A673 (cell line): Measurements from ENCODE around the gene GJC2. TPM values are rescaled to one million over a fixed set of nuclear protein-coding genes. Genes with fewer than 3 reads are reported as not detected.

Source experiments
- BruUV-seq: library from RNA; stranded (reverse); fragments of 400-500 nt; replicated peaks from 2 replicates; lab custom pipeline; 2021; lab: Mats Ljungman, UMichigan
- CTCF ChIA-PET: fragments of 300-600 bp; sonication (Branson Sonifier 250); formaldehyde crosslinking; loops from one replicate; lab custom pipeline; 2022; ENCODE audit warnings: antibody characterized with exemption; lab: Charles Lee
- POLR2A ChIA-PET: fragments of 300-600 bp; sonication (Branson Sonifier 250); formaldehyde crosslinking; loops from one replicate; lab custom pipeline; 2022; ENCODE audit warnings: antibody characterized with exemption; ENCODE audit not compliant: low non-redundant PET; lab: Charles Lee
- DNase-seq: peaks from one replicate; pipeline ENCODE4 v3.0.0-alpha.2; 2015; ENCODE audit warnings: low spot score
- H3K27ac ChIP-seq: fragments of 200-600 bp; sonication (generic); 2 replicates; pipeline ENCODE4 v1.5.1; 2016; ENCODE audit warnings: mixed run types, low read depth, mild to moderate bottlenecking, mixed read lengths, antibody characterized with exemption, low read length; ENCODE audit not compliant: poor library complexity, severe bottlenecking
- H3K27me3 ChIP-seq: fragments of 200-600 bp; sonication (generic); replicated peaks from 2 replicates; pipeline ENCODE4 v1.6.1; 2017; ENCODE audit warnings: mixed run types, low read depth, mild to moderate bottlenecking, mixed read lengths, antibody characterized with exemption, low read length; ENCODE audit not compliant: insufficient read depth, poor library complexity
- H3K36me3 ChIP-seq: fragments of 200-600 bp; sonication (generic); 2 replicates; pipeline ENCODE4 v1.6.1; 2016; ENCODE audit warnings: mixed run types, mild to moderate bottlenecking, mixed read lengths, antibody characterized with exemption, low read length; ENCODE audit not compliant: insufficient read depth, poor library complexity, severe bottlenecking
- H3K4me1 ChIP-seq: fragments of 200-600 bp; sonication (generic); 2 replicates; pipeline ENCODE4 v1.6.1; 2017; ENCODE audit warnings: mixed run types, mild to moderate bottlenecking, mixed read lengths, antibody characterized with exemption, low read length; ENCODE audit not compliant: insufficient read depth, poor library complexity, severe bottlenecking
- H3K4me3 ChIP-seq: fragments of 200-600 bp; sonication (generic); 2 replicates; pipeline ENCODE4 v1.5.1; 2016; ENCODE audit warnings: low read depth, mixed run types, mild to moderate bottlenecking, mixed read lengths, low read length; ENCODE audit not compliant: poor library complexity, severe bottlenecking
- H3K9me3 ChIP-seq: fragments of 200-600 bp; sonication (generic); 2 replicates; pipeline ENCODE4 v1.6.1; 2016; ENCODE audit warnings: mixed run types, low read depth, mild to moderate bottlenecking, mixed read lengths, antibody characterized with exemption, low read length; ENCODE audit not compliant: poor library complexity, severe bottlenecking
- EZH2 ChIP-seq: fragments of 200-600 bp; sonication (generic); IDR thresholded peaks from 2 replicates; pipeline ENCODE4 v1.6.1; 2017; ENCODE audit warnings: borderline replicate concordance, low read depth, mild to moderate bottlenecking, mixed read lengths, antibody characterized with exemption, low read length; ENCODE audit not compliant: poor library complexity, severe bottlenecking
- intact Hi-C: fragments of 100-400 bp; cut with micrococcal nuclease; formaldehyde crosslinking; loops from one replicate; pipeline ENCODE4 v1.10.0; 2022; ENCODE audit not compliant: unreplicated experiment
- total RNA-seq: library from RNA; stranded (reverse); gene quantifications from 2 replicates; pipeline ENCODE4 v1.2.3, GENCODE V29; 2021
- TF ChIP-seq, protein P1 (sequence below): fragments of 300-800, 200-600 bp; sonication (generic); conservative IDR thresholded peaks from 2 replicates; pipeline ENCODE4 v1.5.1; 2017; ENCODE audit warnings: low read depth, mild to moderate bottlenecking, antibody characterized with exemption, low read length, moderate library complexity, mixed read lengths

Gene GJC2
- total RNA-seq, 1 experiment from 2014 or later = 0.97 TPM

DNA sequence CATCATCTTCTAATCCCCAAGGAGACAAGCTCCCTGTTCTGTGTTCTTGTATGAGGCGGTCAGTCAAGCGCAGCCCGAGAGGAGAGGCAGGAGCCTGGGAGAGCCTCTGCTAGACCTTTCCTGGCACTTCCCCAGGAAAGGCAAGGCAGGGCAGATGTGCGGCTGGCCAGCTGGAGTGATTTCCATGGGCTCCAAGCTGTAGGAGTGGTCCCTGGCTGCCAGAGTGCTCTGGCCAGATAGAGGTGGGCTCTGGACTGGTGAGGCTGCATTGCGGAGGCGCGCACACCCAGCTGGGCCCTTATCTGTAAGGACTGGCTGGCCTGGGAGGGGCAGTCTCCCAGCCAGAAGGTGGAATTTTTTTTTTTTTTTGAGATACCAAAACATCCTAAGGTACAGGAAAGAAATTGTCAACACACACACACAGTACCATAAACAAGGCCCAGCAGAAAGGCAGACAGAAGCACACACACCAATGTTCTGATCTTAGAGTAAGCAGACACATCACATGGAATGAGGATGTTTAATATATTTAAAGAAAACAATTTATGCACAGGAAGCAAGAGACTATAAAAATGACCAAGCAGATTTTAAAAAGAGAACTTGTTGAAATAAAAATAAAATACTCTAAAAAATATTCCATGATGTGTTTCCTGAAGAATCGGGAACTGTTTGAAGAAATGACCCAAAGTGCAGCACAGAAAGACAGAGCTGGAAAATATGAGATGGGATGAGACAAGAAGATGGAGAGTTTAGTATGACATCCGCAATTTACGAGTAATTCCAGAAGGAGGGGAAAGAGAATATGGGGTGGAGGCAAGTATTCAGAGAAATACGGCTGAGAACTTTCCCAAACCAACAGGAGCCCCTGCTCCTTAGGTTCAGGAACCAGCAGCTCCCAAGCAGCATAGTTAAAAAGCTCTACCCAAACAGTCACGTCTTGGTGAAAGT, 29.3 kb downstream of the GJC2 start:
- no peak for DNase-seq
- intact Hi-C loops = no loop called here
- H3K4me1 ChIP-seq = no peaks in the 10 kb centered on the region
- H3K27me3 ChIP-seq = no peaks in the 10 kb centered on the region
- H3K9me3 ChIP-seq = no peaks in the 10 kb centered on the region
- TF ChIP-seq EZH2 = no peak
- TF ChIP-seq, protein P1, sequence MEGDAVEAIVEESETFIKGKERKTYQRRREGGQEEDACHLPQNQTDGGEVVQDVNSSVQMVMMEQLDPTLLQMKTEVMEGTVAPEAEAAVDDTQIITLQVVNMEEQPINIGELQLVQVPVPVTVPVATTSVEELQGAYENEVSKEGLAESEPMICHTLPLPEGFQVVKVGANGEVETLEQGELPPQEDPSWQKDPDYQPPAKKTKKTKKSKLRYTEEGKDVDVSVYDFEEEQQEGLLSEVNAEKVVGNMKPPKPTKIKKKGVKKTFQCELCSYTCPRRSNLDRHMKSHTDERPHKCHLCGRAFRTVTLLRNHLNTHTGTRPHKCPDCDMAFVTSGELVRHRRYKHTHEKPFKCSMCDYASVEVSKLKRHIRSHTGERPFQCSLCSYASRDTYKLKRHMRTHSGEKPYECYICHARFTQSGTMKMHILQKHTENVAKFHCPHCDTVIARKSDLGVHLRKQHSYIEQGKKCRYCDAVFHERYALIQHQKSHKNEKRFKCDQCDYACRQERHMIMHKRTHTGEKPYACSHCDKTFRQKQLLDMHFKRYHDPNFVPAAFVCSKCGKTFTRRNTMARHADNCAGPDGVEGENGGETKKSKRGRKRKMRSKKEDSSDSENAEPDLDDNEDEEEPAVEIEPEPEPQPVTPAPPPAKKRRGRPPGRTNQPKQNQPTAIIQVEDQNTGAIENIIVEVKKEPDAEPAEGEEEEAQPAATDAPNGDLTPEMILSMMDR = no peak
- no peak overlapping the region for H3K4me3 ChIP-seq
- no peak overlapping the region for H3K27ac ChIP-seq
- CTCF ChIA-PET = interaction anchor here (0.6 kb wide), 1 partner anchor 1232 kb away, joined by 3 read pairs; no protein-coding TSS in a partner anchor
- POLR2A ChIA-PET = no interaction called here
- no peaks in the 10 kb centered on the region for H3K36me3 ChIP-seq
- TSS peak; percentile 25 for BruUV-seq

DNA sequence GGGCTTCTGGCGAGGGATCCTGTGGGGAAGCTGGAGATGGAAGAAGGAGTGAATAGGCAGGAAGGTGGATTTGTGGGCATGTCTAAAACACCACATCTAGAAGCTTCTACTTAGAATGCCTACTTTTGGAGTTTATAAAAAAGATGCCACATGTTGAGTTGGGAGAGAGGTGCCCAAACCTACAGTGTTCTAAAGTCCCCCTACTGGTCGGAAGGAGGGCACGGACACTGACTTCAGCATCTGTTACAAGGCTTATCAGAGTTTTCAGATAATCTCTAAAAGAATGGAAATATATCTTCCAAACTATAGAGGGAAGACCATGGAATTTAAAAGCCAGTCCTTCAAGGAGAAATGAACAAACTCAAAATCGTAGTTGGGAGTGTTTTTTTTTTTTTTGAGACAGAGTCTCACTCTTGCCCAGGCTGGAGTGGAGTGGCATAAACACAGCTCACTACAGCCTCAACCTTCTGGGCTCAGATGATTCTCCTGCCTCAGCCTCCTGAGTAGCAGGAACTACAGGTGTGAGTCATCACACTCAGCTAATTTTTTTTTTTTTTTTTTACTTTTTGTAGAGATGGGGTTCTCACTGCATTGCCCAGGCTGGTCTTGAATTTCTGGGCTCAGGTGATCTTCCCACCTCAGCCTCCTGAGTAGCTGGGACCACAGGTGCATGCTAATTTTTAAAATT, 30.7 kb downstream of the GJC2 start:
- DNase-seq = peak; percentile 33
- TF ChIP-seq EZH2 = no peak
- TF ChIP-seq, protein P1 = peak; percentile 56
- no TSS peak for BruUV-seq
- Histone ChIP-seq H3K27me3 (no peaks in the 10 kb centered on the region), H3K4me1 (no peaks in the 10 kb centered on the region), H3K9me3 (no peaks in the 10 kb centered on the region), H3K36me3 (no peaks in the 10 kb centered on the region), H3K27ac (no peak overlapping the region), H3K4me3 (no peak overlapping the region)
- POLR2A ChIA-PET = no interaction called here
- CTCF ChIA-PET = no interaction called here
- intact Hi-C loops = no loop called here

DNA sequence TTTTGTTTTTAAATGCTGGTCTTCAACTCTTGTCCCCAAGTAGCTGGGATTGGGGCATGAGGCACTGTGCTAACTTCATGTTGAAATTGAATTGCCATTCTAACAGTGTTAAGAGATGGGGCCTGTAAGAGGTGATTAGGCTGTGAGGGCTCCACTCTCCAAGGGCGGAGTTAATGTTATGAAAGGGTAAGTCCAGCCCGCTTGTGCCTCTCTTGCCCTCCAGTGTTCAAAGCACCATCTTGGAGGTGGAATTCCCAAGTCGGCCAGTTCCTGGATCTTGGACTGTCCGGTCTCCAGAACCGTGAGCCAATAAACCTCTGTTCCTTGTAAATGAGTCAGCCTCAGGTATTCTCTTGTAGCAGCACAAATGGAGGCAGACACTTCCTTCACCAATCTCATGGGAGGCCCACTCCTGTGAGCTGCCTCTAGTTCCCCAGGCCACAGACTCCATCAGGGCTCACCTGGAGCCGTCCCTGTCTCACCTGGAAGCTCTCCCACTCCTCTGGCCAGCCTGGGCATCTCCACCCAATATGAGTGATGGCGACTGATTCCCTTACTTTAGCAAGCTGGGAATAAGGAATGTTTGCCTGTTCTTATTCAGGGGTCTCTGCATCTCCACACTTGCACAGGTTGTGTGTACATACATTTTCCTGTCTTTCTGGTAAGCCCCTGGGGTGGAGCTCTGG, 31.4 kb downstream of the GJC2 start:
- CTCF ChIA-PET = no interaction called here

More for the DNA sequence above, 31.4 kb downstream of the GJC2 start:
- DNase-seq = no peak
- H3K4me1 ChIP-seq = no peaks in the 10 kb centered on the region
- no TSS peak for BruUV-seq
- H3K9me3 ChIP-seq = no peaks in the 10 kb centered on the region
- no peaks in the 10 kb centered on the region for H3K27me3 ChIP-seq
- POLR2A ChIA-PET = no interaction called here
- TF ChIP-seq, protein P1 = no peak
- no peak for TF ChIP-seq EZH2
- no peak overlapping the region for H3K4me3 ChIP-seq
- intact Hi-C loops = no loop called here
- no peaks in the 10 kb centered on the region for H3K36me3 ChIP-seq
- H3K27ac ChIP-seq = no peak overlapping the region
